Sigmoid colon (tissue), 4 donors: ENCODE data around the gene DBN1.

Experiments
- EP300 ChIP-seq, 4 donors: sonication (generic); formaldehyde crosslinking; IDR thresholded peaks; one replicate each; pipeline ENCODE4 v1.6.1; 2017; ENCODE audit warnings: antibody characterized with exemption in 4 of 4
- POLR2A ChIP-seq, 2 donors: fragments of 450-650 bp; IDR thresholded peaks; one replicate each; pipeline ENCODE4 v1.6.1; 2016; ENCODE audit warnings: antibody characterized with exemption in 2 of 2, mild to moderate bottlenecking in 2 of 2, moderate library complexity in 2 of 2
- POLR2AphosphoS5 ChIP-seq, 4 donors: sonication (generic); formaldehyde crosslinking; IDR thresholded peaks; one replicate each; pipeline ENCODE4 v1.6.1; 2017; ENCODE audit warnings: antibody characterized with exemption in 4 of 4
- TF ChIP-seq, protein P1 (sequence below), 4 experiments: fragments of 450-650 bp in 3 of 4; fragments of 200-600 bp in 1 of 4; IDR thresholded peaks; one replicate each; pipeline ENCODE4 v1.5.1; 2016 to 2019; ENCODE audit warnings: antibody characterized with exemption in 4 of 4, mild to moderate bottlenecking in 3 of 4, moderate library complexity in 2 of 4

- TF ChIP-seq EP300 (IDR thresholded peaks at IDR 0.05): no peak
- TF ChIP-seq, protein P1, sequence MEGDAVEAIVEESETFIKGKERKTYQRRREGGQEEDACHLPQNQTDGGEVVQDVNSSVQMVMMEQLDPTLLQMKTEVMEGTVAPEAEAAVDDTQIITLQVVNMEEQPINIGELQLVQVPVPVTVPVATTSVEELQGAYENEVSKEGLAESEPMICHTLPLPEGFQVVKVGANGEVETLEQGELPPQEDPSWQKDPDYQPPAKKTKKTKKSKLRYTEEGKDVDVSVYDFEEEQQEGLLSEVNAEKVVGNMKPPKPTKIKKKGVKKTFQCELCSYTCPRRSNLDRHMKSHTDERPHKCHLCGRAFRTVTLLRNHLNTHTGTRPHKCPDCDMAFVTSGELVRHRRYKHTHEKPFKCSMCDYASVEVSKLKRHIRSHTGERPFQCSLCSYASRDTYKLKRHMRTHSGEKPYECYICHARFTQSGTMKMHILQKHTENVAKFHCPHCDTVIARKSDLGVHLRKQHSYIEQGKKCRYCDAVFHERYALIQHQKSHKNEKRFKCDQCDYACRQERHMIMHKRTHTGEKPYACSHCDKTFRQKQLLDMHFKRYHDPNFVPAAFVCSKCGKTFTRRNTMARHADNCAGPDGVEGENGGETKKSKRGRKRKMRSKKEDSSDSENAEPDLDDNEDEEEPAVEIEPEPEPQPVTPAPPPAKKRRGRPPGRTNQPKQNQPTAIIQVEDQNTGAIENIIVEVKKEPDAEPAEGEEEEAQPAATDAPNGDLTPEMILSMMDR (IDR thresholded peaks at IDR 0.05): no peak
- TF ChIP-seq POLR2AphosphoS5 (IDR thresholded peaks at IDR 0.05): no peak
- TF ChIP-seq POLR2A (IDR thresholded peaks at IDR 0.05): no peak
These were observed 28.6 kb upstream of the DBN1 start for GRCh38 chr5:177501874-177502678.
